Measurements from ENCODE around the gene ATP2A2.
A peak's percentile ranks its signal among the peaks of the same experiment; 100 is the strongest.
"Not testable (repeated sequence)": the region's sequence is repeated elsewhere in the genome, so short reads cannot be mapped to it uniquely, and the experiment has no call there.

Gene ATP2A2

DNA sequence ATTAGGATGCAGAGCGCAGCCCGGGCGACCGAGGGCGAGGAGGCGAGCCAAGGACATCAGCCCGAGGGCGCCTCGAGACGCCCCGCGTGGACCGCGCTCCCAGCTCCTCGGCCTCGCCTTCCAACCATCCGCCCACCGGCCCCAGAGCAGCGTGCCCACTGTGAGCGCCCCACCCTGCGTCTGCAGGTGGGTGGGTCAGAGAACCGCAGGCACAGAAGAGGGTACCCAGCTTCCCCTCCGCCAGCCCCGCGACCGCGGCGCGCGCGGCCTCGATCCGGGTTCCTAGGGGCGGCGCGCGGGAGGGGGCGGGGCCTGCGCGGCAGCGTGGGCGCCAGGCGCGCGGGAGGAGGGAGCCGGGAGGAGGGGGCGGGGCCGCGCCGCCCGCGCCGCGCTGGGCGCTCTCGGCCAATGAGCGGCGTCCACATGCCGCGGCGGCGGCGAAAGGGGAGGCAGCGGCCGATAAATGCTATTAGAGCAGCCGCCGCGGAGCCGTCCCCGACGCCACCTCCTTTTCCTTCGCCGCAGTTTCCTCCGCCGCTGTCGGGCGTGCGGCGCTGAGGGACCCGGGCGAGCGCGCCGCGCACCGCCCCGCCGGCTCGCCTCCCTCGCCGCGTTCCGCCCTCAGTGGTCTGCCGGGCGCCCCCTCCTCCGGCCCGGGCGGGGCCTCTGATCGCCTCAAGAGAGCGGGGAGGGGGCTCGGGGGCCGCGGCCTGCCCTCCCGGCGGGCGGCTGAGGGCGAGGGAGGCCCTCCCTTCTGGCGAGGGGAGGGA lies at the start of gene ATP2A2:
Gene ATP2A2 (plus strand): TSS at position 469 of the 770 bp plus-strand sequence. CDS start 543 bp downstream, outside the sequence.
- no peak for FAIRE-seq

DNA sequence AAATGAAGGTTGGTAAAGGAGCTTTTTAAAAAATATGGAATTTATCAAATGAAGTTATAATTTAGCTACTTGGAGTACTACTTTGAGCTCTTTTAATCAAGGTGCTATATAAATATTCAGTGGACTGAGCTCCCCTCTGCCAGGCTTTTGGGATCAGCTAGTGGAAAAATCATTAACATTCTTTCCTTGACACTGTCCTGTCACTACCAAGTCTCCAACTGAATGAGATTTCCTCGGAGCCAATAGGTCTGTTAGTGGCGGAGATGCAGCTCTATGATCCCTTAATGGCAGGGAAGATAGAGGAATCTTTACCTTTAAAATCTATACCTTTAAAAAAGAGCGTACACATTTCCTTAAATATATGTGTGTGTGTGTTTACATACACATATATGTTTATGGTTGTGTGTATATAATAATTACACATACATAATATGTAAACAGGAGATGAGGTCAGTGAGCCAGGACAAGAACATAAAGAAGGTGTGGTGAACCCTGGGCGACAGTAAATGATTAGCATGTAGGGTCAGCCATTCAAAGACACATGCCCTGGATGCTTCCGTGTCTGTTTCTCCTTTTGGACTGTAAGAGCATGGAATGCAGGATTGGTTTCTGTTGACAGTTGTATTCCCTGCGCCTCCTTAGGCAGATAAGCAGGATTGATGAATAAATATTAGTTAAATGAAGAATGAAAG lies 47.7 kb upstream of the ATP2A2 start:
- no peak for FAIRE-seq

DNA sequence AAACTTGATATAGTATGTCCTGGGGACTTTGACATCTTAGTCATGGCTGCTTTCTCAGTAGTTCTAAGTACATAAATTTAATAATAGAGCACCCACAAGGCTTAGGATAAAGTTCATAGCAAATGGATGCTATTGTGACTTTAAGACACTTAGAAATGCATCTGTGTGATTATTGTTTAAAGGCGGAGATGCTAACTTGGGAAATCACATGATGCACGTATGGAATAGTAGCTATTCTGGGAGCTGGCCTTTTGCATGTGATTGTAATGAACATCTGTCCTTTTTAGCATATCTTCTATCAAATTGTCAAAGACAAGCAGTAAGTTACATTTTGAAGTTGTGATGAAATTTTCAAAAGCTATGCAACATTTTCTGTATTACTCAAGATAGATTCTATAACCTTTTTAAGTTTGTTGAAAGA lies 46.7 kb upstream of the ATP2A2 start:
- FAIRE-seq, result no peak

DNA sequence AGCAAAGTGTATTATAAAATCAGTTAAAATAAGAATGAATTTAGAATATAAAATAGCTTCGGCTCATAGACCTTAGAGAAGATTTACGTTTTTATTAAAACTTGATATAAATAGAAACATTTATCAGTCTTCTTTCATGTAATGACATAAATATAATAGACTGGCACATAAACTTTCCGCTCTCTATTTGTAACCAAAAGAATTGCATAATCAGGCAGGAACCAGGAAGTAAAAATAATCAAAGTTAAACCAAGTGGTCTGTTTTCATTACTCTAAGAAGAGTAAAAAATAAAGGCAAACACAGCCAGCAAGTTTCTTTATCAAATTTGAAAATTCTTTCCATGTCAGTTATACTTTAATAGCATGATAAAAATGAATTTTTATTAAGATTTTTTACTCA lies 46.3 kb upstream of the ATP2A2 start:
- FAIRE-seq, result peak; percentile 25

DNA sequence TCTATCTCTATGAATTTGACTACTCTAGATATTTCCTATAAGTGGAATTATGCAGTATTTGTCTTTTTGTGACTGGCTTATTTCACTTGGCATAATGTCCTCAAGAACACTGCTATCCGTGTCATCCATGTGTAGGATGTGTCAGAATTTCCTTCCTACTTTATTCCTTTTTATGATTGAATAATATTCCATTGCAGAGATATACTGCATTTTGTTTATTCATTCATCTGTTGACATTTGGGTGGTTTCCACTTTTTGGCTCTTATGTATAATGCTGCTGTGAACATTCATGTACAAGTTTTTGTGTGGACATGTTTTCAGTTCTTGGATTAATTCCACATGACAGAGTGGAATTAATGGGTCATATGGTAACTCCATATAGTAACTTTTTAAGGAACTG lies 45.7 kb upstream of the ATP2A2 start:
- FAIRE-seq, result no peak

DNA sequence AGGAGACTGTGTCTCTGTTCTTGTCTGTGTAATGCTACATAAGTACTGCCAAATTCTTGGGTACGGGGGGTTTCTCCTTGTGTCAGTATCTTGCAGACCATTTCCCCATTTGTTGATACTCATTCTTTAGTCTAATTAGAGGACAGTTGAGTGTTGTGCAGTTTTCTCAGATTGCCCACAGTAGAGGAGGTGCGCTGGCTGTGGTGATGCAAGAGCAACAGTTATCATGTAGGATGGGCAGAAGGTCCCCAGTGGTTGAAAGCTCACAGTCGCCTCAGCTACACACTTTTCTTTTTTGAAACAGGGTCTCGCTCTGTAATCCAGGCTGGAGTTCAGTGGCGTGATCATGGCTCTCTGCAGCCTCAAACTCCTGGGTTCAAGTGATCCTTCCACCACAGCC lies 37.8 kb upstream of the ATP2A2 start:
- no peak for FAIRE-seq

DNA sequence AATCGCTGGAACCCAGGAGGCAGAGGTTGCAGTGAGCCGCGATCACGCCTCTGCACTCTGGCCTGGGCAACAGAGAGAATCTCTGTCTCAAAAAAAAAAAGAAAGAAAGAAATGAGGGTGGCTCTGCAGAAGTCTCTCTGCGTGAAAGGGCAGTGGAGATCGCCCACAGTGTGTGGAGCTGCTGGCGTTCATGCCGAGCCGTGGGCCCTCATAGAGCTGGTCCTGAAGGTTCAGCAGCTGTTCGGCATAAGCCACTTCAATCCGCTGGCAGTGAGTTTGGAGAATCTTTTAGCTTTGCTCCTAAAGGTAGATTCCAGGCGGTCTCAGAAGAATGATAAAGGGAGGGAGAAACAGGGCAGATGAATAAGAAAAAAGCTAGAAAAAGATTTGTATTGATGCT lies 36.7 kb upstream of the ATP2A2 start:
- FAIRE-seq, result no peak

DNA sequence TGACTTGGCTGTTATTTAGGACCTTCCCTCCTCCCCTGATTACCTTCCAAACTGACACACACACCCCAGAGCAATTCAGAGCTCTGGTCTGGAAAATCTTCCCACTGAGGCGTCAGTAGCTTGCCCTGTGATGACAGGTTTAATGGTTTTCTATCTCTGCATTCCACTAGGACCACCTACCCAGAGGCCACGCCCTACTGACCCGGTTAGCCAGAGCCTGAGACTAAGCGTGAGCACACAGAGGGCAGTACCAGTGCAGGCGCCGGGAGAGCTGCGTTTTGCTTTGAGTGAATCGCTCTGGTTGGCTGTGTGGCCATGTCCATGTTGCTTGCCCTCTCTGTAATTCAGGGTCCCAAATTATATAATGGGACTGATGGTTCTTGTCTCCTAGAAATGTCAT lies 36.2 kb upstream of the ATP2A2 start:
- FAIRE-seq, result no peak

DNA sequence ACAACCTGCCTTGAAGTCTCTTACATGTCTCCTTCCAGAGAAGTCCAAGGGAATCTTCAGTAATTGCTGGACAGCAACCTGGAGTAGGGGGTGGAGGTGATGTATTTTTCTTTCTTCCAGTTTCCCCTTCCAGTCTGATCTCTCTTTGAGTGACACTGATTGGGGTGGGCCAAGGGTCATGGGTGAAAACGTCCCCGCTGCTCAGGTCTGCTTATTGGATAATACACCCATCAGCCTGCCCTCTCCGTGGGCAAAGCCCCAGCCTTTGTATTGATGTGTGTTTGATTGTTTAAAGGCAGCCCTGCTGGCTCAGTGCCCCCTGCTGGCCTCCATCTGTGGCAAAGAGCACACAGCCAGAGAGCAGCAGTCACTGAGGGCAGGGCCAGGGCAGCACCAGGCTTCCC lies 35.7 kb upstream of the ATP2A2 start:
- FAIRE-seq, result no peak

DNA sequence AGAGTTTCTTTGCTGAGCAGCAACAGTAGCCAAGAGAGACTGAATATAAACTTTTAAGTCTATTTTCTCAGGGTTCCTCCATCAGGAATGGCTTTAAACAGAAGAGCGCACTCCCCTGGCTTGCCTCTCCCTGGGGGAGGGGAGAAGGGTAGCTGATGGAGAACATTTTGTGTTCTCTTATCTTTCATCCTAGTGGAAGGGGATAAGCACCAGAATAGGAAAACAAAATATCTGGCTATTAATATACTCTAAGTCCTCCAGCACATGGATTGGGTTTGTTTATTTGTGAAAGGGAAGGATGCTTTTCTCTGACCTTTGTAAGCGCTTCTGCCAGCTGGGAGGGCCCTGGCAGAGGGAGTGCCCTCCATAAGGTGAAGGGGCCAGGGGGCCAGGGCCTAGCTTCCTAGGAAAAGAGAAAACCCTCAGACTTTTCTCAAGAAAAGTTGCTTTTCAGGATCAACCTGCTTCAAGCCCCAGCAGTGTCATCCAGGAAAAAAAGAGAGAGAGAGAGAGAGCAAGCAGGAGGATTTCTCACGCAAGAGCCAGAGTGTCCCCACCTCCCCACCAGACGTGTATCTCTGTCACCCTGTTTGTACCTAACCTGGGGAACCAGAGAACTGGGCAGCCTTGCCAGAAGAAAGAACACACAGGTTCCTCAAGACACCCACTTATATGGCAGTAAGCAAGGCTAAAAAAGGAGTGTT lies 34.3 kb upstream of the ATP2A2 start:
- FAIRE-seq, result no peak

DNA sequence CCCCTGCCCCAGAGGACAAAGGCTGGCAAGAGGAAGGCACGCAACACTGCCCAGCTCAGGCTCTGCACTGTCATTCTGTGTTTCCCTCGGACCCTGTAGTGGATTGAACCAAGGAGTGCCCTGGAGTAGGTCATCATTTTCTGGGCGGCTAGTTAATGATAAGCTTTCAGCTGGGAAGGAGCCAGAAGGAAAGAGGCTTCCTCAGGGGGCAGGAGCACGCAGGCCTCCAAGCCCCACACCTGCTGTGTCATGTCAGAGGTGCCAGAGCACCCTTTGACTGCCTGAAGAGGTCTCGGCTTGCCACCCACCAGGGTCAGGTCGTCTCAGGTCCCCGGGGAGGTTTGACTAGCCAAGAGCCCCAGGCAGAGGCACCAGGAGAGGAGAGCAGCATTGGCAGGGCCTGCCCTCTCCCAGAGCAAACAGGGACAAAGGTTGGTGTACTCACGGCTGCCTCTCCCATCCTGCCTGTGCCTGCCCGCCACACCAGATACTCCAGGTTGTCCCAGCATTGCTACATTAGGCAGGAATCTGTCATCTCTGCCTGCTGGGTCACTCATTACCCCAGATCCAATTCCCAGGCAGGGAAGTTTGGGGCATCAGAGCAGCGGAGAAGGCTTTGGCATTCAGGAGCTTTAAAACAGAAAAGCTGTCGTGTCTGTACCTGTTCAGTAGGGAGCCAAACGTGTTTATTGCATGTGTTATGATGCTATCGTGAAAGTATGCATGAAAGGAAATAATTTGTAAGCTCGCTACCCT lies 33.5 kb upstream of the ATP2A2 start:
- FAIRE-seq, result no peak

DNA sequence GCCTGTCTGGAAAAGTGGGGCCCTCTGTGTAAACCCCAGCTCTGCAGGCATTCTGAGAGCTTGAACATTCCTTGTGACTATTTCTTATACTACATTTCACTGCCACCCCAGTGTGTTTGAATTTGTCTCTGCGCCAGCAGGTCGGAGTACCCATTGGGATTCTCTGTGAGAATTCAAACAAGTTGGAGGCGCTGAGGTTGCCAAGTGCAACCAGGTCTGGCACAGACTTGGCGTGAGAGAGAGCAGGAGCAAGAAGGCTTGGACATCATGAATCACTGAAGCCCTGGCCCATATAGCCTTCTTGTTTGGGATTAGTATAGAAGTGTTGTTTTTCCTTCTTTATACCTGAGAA lies 33.0 kb upstream of the ATP2A2 start:
- FAIRE-seq, result no peak

DNA sequence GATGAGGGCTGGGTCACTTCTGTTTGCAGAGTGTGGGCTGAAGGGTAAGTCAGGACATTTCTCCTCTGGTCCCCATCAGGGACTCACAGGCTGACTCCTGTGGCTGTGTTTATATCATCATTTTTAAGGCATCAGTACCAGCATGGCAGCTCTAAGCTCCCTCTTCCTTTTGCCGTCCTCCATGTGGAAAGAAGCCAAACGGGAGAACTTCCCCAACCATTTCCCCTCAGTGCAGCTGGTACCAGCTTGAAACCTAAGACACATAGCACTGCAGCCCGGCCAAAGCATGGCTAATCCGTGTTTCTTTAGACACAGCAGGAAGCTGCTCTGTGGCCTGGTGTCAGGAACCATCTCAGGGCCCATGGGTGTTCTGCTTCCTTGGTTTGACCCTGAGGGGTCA lies 31.9 kb upstream of the ATP2A2 start:
- no peak for FAIRE-seq

DNA sequence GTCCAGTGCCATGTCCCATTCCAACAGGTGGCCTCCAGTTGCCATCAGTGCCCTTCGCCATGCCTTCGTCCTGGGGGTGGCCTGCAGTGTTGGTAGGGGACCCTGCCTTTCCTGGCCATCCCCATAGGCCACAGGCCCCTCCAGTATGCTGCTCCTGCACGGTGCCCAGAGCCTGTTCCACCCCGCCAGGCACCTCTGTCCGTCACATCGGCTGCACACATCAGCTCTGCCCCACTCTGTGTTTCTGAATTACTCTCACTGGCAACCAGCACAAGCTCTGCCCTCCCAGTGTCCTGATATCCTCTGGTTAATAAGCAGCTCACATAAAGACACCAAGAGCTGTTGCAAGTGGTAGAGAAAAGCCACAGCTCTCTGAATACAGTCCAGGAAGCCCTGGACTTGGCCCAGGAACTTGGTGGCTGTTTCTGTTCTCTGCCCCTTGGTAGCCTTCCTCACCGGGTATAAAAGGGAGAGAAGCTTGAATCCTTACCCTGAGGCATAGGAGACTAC lies 31.3 kb upstream of the ATP2A2 start:
- FAIRE-seq, result no peak

DNA sequence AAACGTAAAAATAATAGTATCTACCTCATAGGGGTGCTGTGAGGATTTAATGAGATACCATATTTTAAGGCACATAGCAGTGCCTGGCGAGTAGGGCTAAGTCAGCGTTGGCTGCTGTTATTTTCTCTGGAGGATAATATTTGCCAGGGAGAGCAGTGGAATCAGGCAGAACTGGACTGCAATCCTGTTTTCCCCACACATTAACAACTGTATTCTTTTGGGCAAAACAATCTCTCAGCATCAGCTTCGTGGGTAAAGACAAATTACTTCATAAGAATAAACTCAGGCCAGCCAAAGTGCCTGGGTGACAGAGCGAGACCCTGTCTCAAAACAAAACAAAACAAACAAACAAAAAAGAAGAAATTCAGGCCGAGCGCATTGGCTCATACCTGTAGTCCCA lies 29.7 kb upstream of the ATP2A2 start:
- FAIRE-seq, result no peak

DNA sequence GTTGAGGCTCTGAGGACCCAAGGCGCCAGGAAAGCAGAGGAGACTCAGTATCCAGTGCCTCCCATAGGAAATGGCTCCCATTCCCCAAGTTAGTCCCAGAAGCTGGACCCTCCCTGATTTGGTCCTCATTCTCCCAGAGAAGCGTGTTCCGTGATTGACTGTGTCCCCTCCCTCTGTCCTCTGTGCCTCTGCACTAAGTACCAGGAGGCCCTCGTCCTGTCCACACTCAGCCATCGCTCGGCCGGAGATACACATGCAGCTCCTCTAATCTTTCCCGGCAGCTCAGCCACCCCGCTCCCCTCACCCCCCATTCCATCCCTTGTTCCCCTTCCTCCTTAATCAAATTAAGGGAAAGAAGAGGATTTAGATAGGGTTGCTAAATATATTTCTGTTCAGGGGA lies 28.3 kb upstream of the ATP2A2 start:
- FAIRE-seq, result no peak

DNA sequence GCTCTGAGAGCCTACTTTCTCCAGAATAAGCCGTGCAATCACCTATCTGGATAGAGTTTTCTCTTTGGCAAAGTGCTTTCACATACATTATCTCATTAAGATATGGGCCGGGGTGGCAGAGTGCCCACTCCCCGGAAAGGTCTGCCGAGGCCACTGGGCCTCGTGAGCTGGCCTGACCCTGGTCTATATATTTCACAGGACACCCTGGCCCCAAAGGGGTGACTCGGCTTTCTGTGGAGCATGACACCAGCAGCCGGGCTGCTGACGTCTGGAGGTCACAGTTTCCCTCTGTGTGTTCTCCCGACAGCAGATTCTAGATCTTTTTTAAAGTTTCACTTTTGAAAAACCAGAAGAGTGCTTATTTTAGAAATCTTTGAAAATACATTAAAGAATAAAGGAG lies 27.9 kb upstream of the ATP2A2 start:
- FAIRE-seq, result no peak

DNA sequence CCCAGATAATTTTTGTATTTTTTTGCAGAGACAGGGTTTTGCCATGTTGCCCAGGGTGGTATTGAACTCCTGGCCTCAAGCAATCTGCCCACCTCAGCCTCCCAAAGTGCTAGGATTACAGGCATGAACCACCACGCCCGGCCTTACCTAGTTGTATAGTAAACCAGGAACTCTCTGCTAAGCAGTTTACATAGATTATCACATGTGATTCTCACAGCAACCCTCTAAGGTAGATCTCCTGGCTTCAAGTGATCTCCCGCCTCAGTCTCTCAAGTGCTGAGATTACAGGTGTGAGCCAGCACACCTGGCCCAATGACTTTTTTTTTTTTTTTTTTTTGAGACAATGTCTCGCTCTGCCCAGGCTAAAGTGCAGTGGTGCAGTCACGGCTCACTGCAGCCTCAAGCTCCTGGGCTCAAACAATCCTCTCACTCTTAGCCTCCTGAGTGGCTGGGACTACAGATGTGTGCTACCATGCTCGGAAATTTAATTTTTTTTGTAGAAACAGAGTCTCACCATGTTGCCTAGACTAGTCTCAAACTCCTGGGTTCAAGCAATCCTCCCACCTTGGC lies 26.0 kb upstream of the ATP2A2 start:
- no peak for FAIRE-seq

DNA sequence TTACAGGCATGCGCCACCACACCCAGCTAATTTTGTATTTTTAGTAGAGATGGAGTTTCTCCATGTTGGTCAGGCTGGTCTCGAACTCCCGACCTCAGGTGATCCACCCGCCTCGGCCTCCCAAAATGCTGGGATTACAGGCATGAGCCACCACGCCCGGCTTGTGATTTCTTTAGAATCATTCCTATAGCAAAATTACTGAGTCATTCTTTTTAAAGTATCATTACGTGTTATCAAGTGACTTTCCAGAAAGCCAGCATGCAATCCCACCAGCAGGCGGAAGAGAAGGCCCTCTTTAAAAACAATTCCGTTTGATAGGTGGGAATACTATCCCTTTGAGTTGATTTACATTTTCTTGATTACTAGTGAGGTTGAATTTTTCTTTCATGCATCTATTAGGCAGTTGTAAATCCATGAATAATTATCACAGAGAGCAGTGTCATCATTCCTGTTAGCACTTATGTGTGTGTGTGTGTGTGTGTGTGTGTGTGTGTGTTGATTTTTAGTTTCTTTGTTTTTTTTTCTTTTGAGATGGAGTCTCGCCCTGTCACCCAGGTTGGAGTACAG lies 25.1 kb upstream of the ATP2A2 start:
- not testable (repeated sequence) for FAIRE-seq

DNA sequence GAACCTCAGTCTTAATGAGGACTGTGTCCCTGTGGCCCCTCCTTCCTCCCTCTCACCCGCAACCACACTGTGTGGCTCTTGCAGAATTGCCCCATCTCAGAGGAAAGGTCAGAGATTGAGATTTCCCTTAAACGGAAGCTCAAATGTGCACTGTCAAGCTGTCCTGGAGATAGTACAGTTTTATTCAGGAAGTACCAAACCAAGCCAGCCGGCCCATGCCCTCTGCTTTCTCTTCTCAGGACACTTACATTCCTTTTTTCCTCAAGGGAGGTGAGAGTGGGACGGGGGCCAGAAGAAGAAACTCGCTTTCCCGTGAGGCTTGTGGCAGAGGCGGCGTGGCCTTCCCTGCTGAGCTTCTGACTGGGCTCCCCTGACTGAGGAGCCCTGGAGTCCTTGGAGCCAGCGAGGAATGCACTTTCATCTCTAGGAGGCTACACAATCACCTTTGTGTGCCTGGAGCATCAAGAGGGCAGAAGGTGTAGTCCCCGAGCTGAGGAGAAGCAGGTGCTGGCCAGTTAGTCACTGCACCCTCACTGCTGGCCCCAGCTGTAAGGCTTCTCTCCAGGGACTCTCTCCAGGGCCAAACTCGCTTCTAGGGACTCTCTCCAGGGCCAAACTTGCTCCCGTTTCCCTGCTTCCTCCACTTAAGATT lies 24.1 kb upstream of the ATP2A2 start:
- FAIRE-seq, result no peak

DNA sequence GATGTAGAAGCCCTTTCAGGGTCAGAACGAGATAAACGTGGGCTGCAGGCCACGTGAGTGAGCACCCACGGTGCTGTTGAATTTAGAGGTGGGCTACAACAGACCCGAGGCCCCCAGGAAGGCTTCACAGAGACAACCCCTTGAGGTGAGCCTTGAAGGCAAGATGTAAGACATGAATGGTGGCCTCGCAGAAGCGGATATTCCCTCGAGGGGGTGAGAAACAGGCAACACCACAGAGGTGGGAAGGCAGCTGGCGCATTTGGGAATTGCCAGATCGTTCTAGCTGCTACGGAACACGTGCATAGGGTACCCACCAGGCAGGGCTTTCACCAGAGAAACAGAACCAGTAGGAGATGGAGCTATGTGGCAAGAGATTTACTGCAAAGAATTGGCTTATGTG lies 22.6 kb upstream of the ATP2A2 start:
- no peak for FAIRE-seq

All from TTC549 (cell line).